IPS-18a (cell line): ENCODE data around the gene TATDN2.

Experiments
- H3K27ac ChIP-seq: one replicate; pipeline ENCODE4 v1.5.1; 2013; ENCODE audit warnings: low read length
- H3K27me3 ChIP-seq: one replicate; pipeline ENCODE4 v1.6.1; 2013; ENCODE audit warnings: mild to moderate bottlenecking, low read length; ENCODE audit not compliant: control insufficient read depth, insufficient read depth
- H3K36me3 ChIP-seq: one replicate; pipeline ENCODE4 v1.6.1; 2013; ENCODE audit warnings: low read depth, low read length; ENCODE audit not compliant: control insufficient read depth
- H3K4me1 ChIP-seq: one replicate; pipeline ENCODE4 v1.6.1; 2013; ENCODE audit warnings: low read depth, low read length; ENCODE audit not compliant: control insufficient read depth
- H3K4me3 ChIP-seq: one replicate; pipeline ENCODE4 v1.5.1; 2013; ENCODE audit warnings: low read length
- H3K9ac ChIP-seq: one replicate; pipeline ENCODE4 v1.6.1; 2013; ENCODE audit warnings: mild to moderate bottlenecking, low read length, moderate library complexity
- H3K9me3 ChIP-seq: one replicate; pipeline ENCODE4 v1.6.1; 2013; ENCODE audit warnings: low read depth, low read length; ENCODE audit not compliant: control insufficient read depth

TATDN2 gene

DNA sequence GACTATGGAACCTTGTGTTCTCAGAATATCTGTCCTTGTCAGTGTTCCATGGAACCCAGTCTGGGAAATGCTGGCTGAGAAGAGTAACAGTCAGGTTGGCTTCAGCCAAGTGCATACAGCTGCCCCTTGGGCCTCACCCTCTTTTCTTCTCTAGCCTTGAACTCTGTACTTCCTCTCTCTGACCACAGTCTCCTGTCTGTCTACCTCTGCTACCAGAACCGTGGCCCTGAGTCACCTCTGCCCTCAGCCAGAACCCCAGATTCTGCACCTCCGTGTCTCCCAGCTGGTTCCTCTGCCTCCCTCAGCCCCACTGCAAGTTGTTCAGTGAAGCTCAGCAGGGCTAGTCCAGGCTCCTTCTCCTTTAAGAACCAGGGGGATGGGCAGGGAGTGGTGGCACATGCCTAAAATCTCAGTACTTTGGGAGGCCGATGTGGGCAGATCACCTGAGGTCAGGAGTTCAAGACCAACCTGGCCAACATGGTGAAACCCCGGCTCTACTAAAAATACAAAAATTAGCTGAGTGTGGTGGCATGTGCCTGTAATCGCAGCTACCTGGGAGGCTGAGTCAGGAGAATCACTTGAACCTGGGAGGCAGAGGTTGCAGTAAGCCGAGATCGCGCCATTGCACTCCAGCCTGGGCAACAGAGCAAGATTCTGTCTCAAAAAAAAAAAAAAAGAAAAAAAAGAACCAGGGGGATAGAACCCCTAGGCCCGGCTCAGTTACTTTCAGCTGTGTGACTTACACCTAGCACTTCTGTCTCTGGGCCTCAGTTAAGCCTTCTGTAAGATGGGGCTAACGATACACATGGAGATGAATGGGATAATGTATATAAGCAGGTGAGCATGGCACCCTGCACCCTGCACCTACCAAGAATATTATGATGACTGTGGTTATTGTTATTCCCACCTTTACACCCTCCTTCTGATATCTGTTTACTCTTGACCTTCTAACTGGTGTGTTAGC lies 24.3 kb upstream of the TATDN2 start:
- Histone ChIP-seq H3K4me3 (no peak overlapping the region), H3K27ac (no peak overlapping the region), H3K9ac (no peak overlapping the region), H3K36me3 (no peaks in the 10 kb centered on the region), H3K9me3 (no peaks in the 10 kb centered on the region), H3K27me3 (no peaks in the 10 kb centered on the region), H3K4me1 (peaks cover 4% of the 10 kb centered on the region)

DNA sequence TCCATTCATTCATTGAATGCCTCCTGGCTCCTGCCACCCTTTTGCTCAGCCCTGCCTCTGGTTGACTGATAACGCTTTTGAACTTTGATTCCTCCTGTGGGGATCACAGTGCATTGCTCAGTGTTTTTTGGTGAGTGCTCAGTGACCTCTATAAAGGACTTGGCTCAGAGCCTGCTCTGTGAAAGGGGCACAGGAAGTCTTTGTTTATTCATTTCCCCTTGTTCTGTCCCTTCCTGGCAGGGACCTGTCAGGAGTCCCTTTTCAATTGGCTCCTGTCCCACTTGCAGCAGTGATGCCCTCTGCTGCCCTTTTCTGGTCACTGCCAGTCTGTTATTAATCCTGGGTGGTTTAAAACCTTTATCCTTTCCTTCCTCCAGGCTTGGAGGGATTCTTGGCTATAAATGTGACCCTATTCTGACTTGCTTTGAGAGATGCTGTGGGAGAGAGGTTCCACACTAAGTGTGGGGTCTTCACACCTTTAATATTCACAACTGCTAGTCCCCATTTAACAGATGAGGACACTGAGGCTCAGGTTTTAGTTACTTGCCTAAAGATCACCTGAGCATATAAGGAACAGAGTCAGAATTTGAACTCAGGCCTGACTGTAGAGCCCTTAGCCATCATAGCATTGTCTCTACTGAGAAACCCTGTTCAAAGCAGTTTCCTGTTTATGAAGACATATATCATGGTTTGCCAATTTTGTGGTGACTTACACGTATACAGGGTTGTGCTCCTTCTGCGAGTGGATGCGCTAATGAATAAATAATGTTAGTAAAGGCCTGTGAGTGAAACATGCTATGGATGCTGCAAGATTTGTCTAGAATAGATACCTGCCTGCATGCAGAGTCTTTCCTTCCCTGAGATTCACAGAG lies 23.2 kb upstream of the TATDN2 start:
- H3K4me1 ChIP-seq = peaks cover 4% of the 10 kb centered on the region
- no peak overlapping the region for H3K27ac ChIP-seq
- no peak overlapping the region for H3K9ac ChIP-seq
- no peak overlapping the region for H3K4me3 ChIP-seq
- H3K36me3 ChIP-seq = no peaks in the 10 kb centered on the region
- H3K9me3 ChIP-seq = no peaks in the 10 kb centered on the region
- no peaks in the 10 kb centered on the region for H3K27me3 ChIP-seq

DNA sequence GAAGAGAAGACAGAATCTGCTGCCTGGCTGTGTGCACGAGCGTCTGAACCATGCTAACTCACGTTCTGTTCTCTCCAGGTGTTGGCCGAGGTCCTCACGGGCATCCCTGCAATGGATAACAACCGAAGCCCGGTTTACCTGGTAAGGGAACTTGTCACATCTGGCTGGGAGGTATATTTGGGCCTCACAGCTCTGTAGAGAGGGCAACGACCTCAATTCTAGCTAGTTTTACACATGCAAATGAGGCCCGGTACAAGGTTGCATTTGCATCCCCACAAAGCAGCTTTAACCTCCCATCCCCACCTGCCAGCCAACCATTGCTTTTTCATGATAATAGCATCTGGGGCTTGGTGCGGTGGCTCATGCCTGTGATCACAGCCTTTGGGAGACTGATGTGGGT lies 22.0 kb upstream of the TATDN2 start:
- H3K36me3 ChIP-seq = no peaks in the 10 kb centered on the region
- peaks cover 4% of the 10 kb centered on the region for H3K4me1 ChIP-seq
- H3K27ac ChIP-seq = no peak overlapping the region
- H3K4me3 ChIP-seq = peak overlapping the region; percentile 34
- H3K27me3 ChIP-seq = no peaks in the 10 kb centered on the region
- H3K9me3 ChIP-seq = no peaks in the 10 kb centered on the region
- peak overlapping the region; percentile 34 for H3K9ac ChIP-seq

DNA sequence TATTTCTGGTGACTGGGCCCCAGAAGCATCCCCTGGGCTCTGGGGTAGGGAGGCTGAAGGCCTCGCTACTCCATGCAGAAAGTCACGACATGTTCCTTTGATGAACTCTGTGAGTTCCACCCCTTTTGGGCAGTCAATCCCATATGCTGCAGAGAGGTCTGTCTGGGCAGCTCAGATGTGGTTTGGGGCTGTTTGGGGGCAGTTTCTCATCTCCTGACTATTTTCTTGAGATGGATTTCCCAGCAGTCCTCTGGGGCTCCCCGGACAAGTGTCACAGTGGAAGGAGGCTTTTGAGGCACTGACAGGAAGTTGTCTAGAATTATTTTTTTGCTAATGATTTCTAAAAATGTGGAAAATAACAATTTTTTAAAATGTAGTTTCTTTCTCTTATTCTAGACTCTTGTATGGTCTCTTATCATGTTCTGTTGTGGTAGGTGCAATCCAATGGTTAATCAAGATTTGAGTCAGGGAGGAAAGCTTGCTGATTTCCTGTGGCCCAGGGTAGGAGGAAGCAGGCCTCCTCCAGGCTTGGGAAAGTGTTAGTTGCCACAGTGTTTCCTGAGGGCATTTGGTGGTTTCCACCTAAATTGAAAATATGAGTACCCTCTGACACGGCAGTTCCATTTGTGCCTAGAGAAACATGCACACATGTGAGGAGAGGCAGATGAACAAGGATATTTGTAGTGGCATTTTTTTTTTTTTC lies 19.9 kb upstream of the TATDN2 start:
- Histone ChIP-seq H3K9me3 (no peaks in the 10 kb centered on the region), H3K9ac (no peak overlapping the region), H3K27ac (no peak overlapping the region), H3K36me3 (no peaks in the 10 kb centered on the region), H3K27me3 (no peaks in the 10 kb centered on the region), H3K4me3 (no peak overlapping the region), H3K4me1 (peaks cover 4% of the 10 kb centered on the region)

DNA sequence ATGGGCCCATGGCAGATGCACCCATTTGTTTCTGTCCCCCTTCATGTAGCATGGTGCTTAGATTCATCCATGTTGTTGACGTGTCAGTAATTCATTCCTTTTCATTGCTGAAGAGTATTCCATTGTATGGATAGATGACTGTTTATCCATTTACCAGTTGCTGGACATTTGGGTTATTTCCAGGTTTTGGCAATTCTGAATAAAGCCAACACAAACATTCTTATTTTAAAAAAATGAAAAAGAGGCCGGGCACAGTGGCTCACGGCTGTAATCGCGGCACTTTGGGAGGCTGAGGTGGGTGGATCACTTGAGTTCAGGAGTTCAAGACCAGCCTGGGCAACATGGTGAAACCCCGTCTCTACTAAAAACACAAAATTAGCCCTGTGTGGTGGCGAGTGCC lies 18.7 kb upstream of the TATDN2 start:
- Histone ChIP-seq H3K27ac (no peak overlapping the region), H3K9ac (no peak overlapping the region), H3K4me1 (peaks cover 4% of the 10 kb centered on the region), H3K4me3 (no peak overlapping the region), H3K36me3 (no peaks in the 10 kb centered on the region), H3K27me3 (no peaks in the 10 kb centered on the region), H3K9me3 (no peaks in the 10 kb centered on the region)

DNA sequence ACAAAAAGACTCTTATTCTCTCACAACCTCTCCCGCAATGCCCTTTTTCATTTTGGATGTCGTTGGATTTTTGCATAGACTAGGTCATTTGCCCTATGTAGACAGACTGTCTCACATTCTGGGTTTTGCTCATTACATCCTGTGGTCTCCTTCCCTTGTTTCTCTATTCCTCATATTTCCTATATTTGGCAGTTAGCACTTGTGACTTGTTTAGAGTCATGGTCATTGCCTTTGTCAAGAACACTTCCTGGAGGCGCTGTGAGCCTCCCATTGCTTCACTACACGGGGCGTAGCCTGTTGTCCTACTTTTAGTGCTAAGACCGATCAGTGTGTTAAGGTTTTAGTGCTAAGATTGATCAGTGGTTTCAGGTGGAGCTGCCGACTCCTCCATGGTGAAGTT lies 16.1 kb upstream of the TATDN2 start:
- Histone ChIP-seq H3K9me3 (no peaks in the 10 kb centered on the region), H3K27me3 (no peaks in the 10 kb centered on the region), H3K4me1 (peaks cover 3% of the 10 kb centered on the region), H3K27ac (no peak overlapping the region), H3K36me3 (no peaks in the 10 kb centered on the region), H3K4me3 (no peak overlapping the region), H3K9ac (no peak overlapping the region)

DNA sequence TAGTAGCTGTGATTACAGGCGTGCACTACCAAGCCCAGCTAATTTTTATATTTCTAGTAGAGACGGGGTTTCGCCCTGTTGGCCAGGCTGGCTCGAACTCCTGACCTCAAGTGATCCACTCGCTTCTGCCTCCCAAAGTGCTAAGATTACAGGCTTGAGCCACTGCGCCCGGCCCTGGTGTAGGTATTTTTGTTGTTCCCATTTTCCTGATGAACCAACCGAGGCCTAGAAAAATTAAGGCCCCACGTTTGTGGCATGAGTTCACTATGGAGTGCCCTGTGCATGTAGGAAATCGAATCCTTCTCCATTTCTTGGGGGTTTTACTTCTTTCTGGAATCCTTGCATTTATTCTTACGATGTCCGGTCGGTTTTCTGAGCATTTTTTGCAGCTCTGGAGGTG lies 14.3 kb upstream of the TATDN2 start:
- no peak overlapping the region for H3K4me3 ChIP-seq
- no peak overlapping the region for H3K9ac ChIP-seq
- H3K36me3 ChIP-seq = no peaks in the 10 kb centered on the region
- H3K27me3 ChIP-seq = no peaks in the 10 kb centered on the region
- no peaks in the 10 kb centered on the region for H3K9me3 ChIP-seq
- H3K27ac ChIP-seq = no peak overlapping the region
- peaks cover 3% of the 10 kb centered on the region for H3K4me1 ChIP-seq

DNA sequence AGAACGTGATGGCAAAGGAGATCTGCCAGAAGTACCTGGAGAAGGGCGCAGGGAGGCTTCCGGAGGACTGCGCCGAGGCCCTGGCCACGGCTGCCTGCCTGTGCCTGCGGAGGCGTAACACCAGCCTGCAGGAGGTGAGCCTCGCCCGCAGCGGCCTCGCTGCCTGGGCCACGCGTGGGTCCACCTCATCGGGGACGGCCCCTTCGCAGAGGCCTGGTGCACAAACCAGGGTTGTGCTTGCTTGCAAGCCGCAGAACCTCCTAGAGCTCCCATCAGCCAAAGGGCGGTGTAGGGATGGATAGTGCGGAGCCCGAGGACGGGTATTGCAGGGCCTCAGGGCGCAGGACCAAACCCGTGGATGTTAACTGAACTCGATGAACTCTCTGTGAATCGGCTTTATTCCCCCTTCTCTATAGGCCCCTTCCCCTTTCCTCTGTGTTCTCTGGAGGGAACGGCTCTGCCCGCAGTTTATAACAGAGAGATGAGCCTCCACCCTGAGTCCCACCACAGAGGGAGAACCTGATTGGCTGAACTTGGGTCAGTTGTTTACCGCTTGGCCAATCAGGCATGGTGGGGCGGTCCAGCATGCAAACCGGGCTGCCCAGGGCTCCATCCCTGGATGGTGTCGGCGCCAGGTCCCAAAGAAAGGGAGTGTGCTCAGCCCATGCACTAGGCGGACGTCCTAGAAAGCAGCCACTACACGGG lies 13.6 kb upstream of the TATDN2 start:
- H3K9me3 ChIP-seq = no peaks in the 10 kb centered on the region
- H3K9ac ChIP-seq = no peak overlapping the region
- H3K4me3 ChIP-seq = no peak overlapping the region
- no peaks in the 10 kb centered on the region for H3K27me3 ChIP-seq
- H3K4me1 ChIP-seq = peaks cover 3% of the 10 kb centered on the region
- H3K36me3 ChIP-seq = no peaks in the 10 kb centered on the region
- no peak overlapping the region for H3K27ac ChIP-seq

DNA sequence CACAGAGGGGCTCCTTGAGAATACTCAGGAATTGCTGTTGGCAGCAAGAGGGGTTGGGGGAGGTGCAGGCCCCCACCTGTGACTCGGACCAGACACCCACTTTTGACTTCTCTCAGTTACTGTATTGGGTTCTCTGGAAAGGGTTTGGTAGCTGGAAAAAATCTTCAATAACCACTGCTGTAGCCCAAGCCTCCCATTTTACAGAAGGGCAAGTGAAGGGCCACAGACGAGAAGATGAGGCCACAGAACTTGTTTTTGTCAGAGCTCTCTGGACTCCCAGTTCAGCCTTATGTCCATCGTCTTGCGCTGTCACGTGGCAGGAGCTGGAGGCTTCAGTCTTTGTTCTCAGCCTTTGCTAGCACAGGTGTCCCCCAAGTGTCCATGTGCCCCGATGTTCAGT lies 12.7 kb upstream of the TATDN2 start:
- H3K27ac ChIP-seq = no peak overlapping the region
- no peak overlapping the region for H3K4me3 ChIP-seq
- H3K4me1 ChIP-seq = peaks cover 3% of the 10 kb centered on the region
- no peaks in the 10 kb centered on the region for H3K36me3 ChIP-seq
- H3K27me3 ChIP-seq = no peaks in the 10 kb centered on the region
- H3K9ac ChIP-seq = no peak overlapping the region
- H3K9me3 ChIP-seq = no peaks in the 10 kb centered on the region

DNA sequence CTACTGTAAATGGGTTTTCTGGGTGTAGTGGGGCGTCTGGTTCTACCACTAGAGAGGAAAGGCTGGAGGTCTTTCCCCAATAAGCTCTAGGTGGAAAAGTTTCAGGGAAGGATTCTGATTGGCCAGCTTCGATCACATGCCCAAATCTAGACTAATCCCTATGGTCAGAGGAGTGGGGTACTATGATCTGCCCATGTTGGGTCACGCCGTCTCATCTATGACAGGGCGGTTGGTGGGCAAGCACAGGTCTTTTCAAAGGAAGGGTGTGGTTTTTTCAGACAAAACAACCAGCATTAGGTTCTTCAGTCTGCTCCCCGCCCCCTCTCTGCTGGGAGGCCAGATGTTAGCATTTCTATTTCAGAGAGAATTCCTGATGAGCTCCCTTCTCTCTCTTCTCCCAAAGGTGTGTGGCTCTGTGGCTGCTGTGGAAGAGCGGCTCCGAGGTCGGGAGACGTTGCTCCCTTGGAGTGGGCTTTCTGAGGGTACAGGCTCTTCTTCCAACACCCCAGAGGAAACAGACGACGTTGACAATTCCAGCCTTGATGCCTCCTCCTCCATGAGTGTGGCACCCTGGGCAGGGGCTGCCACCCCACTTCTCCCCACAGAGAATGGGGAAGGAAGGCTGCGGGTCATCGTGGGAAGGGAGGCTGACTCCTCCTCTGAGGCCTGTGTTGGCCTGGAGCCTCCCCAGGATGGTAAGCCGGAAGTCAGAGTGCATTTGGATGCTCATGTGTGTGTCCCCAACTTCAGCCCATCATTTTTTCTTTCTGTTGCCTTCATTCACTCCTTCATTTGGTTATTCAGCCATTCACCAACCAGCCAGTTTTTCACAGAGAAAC lies 9.7 kb upstream of the TATDN2 start:
- Histone ChIP-seq H3K9ac (no peak overlapping the region), H3K9me3 (no peaks in the 10 kb centered on the region), H3K27ac (no peak overlapping the region), H3K36me3 (no peaks in the 10 kb centered on the region), H3K27me3 (no peaks in the 10 kb centered on the region), H3K4me1 (peaks cover 3% of the 10 kb centered on the region), H3K4me3 (no peak overlapping the region)
